M059J (cell line): Measurements from ENCODE around the gene ADAMTS6. TPM values are rescaled to one million over a fixed set of nuclear protein-coding genes. Genes with fewer than 3 reads are reported as not detected.

Source experiments
- DNase-seq: peaks from one replicate; pipeline ENCODE4 v3.0.0-alpha.2; 2012; ENCODE audit warnings: low read depth
- total RNA-seq: library from RNA; depleted of rRNA; stranded (reverse); fragments of >200 nt; shearing (Covaris generic); gene quantifications from 2 replicates; pipeline ENCODE4 v1.2.3, GENCODE V29; 2014

Gene ADAMTS6
- total RNA-seq, 1 experiment from 2014 or later = 16.5 TPM

- no peak for DNase-seq
Observed at GRCh38 chr5:65149827-65150226, 331.9 kb downstream of the ADAMTS6 start.

GRCh38 chr5:65144136-65144871 lies 337.4 kb downstream of the ADAMTS6 start:
- DNase-seq = no peak

- DNase-seq = peak; percentile 73
Observed at GRCh38 chr5:65142511-65143011, 339.2 kb downstream of the ADAMTS6 start.

GRCh38 chr5:65142016-65142415 lies 339.7 kb downstream of the ADAMTS6 start:
- no peak for DNase-seq

- DNase-seq = no peak
Observed at GRCh38 chr5:65141493-65141892, 340.2 kb downstream of the ADAMTS6 start.

DNA sequence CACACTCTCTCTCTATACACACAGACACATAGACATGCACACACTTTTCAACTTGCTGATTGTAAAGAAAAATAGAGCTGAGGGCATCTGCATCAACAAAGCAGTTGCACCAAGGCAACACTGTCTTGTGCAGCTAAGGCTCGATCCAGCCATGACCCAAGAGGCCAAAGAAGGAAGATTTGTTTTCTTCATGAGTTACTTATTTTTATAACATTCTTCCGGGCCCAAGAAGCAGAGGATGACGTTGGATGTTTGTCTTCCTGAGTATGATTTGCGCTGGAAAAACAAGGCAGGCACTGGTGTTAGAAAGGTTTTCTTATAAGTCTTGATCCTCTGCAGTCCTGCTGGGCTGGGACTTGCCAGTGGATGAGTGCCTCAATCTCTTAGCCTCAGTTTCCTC lies 344.1 kb downstream of the ADAMTS6 start:
- DNase-seq = no peak

GRCh38 chr5:65133477-65134110 lies 348.1 kb downstream of the ADAMTS6 start:
- no peak for DNase-seq

DNA sequence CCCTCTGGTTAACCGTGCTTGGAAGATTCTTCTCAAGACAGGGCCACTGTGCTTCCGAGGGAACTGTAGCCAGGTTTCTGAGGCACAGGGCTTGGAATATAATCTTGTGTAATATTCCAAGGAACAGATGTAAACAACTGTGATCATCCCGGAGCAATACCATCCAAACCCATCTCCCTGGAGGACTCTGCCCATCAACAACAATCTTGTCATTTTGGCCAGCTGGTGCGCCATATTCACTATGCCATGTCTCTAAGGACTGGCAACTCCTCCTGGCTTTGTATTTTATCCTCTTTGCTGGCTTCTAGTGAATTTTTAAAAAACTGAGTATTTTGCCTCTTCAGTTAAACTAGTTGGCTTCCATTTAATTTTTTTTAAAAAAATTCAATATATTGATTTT lies 349.3 kb downstream of the ADAMTS6 start:
- DNase-seq = no peak

GRCh38 chr5:65128226-65128625 lies 353.5 kb downstream of the ADAMTS6 start:
- DNase-seq = peak; percentile 52

DNA sequence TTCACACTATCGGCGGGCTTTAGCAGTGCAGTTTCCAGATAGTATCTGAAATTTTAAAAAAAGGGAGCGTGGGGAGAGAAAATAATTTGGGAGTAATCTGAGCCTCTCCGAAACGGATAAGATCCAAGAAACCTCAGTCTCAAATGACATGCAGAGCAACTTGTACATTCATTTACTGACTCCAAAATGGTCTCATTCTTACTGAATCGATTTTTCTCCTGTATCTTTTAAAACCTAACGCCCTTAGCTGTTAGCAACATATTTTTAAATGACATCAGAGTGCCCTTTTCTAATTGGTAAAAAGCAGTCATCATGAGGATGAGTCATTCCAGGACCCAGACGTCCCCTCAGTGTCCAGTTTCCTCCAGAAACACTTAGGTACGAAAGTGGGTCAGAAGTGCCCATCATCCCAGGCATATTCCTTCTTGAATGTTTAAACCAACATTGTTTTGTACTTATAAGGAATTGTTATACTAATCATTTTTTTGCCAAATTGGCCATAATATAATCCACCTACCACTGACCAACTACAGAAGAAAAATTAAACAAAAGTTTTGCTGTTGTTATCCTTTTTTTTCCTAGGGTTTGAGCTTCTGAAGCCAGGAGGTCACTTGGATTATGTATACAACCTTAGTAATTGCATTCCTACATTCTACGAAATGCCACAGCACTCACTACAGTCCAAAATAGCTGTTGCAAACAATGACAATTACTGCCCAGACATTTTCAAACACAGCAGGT lies 354.4 kb downstream of the ADAMTS6 start:
- DNase-seq = peak; percentile 90

DNA sequence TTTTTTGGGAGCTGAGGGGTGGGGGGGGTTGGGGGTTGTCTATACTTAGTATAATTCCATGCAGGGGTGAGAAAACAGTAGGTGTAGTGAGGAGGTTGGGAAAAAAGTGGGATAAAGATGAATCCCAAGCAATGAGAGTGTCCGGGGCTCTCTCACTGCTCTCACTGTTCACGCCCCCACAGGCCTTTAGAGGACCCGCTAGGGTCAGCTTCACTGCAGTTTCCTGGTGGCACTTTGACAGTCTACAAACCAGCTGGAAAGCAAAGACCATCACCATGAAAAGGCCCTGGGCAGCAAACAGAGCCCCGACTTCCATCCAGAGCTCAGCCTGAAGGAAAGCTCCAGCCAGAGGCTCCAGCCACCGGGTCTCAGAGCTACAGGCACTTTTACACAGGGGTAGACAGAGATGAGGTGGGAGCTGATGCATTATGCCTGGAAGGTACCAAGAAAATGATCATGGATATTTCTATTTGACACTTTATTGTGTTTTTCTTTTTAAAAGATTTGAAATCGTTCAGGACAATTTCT lies 355.1 kb downstream of the ADAMTS6 start:
- DNase-seq = no peak

DNA sequence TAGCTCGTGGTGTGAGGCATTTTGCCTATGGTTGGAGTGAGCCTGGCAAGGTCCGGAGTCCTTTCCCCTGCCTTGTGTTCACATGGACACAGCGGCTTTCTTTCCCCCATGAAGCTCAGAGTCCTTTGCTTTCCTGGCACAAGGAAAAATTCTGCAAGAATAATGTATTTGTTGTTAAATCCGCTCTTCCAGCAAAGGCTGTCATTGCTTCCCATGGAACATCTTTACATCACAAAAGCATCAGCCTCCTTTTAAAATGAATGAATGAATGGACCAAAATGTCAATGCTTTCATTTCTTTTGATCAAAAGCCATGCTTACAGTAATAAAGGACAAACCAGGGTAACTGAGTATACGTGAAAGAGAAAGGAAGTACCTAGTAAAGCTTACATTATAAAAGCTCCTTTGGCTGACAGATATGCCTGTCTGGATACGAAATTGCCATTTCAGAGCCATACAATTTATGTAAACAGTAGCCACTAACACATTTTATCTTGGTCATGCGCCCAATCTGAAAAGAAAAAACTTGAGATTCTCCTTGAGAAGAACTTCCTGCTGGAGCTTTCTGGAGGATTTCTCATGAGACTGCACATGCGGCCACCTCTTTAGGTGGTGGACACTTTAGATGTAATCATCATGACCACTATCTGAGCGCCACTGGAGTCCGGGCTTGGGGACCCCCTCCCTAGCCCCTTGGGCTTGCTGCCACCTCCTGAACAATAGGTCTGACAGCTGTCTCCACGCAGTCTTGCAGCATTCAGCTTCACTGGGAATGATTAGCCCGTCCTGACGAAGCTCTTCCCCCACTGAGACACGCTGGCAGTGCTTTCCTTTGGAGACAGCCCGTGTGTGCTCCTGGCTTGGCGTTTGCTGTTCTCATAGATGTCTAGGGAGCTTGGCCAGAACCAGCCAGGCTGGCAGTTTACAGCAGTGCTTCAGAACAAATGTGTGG lies 355.9 kb downstream of the ADAMTS6 start:
- peak; percentile 72 for DNase-seq

DNA sequence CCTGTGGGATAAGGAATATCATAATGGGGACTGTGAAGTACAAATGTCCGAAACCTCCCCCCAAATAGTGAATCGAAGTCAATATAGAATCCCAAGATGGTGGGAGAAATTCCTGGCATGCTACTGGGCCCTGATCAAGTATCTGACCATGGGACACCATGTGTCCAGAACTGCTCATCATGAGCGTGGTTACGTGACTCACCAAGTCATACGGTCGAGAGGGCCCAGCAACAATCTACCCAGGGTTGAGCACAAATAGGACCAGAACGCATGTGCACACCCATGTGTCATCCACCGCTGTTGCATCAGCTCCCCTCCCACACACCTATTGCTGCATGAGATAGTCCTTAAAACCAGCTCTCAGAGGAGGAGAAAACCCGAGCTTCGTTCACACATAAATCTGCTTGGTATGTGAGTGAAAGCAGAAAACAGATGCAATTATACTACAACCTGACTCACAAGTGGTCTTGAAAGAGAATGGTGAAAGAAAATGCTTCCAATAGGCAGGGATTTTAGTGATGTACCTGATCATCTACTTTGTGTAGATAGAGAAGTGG lies 359.8 kb downstream of the ADAMTS6 start:
- peak; percentile 78 for DNase-seq

DNA sequence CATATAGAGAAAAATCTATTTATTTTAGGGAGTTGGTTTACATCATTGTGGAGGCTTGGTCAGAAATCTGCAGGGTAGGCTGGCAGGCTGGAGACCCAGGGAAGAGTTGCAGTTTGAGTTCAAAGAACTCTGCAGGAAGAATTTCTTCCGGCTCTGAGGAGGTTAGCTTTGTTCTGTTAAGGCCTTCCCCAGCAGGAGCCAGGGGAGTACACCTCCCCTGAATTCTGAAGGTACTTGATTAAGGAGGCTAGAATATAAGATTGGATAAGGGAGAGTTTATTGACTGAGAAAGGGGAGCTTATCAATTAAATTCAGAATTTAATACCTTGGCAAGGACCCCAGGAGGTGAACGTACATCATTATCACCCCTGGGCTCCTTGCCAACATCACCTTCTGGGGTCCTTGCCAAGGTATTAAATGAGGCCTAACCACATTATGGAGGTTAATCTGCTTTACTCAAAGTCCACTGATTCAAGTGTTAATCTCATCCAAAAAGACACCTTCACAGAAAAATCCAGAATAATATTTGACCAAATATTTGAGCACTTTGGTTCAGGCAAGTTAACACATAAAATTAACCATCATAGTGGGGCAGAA lies 361.3 kb downstream of the ADAMTS6 start:
- no peak for DNase-seq

- DNase-seq = no peak
Observed at GRCh38 chr5:65117525-65117924, 364.2 kb downstream of the ADAMTS6 start.

GRCh38 chr5:65113771-65114170 lies 367.9 kb downstream of the ADAMTS6 start:
- DNase-seq = no peak

GRCh38 chr5:65111961-65112658 lies 369.6 kb downstream of the ADAMTS6 start:
- no peak for DNase-seq

GRCh38 chr5:65108786-65109743 lies 372.7 kb downstream of the ADAMTS6 start:
- DNase-seq = peak; percentile 72

GRCh38 chr5:65105301-65105700 lies 376.4 kb downstream of the ADAMTS6 start:
- no peak for DNase-seq
